GM21447 (cell line): ENCODE data around the gene MSH4.
"Not testable (repeated sequence)": the region's sequence is repeated elsewhere in the genome, so short reads cannot be mapped to it uniquely, and the experiment has no call there.

Experiments used
- ATAC-seq: cut with Tn5 transposase; IDR thresholded peaks from one replicate; pipeline ENCODE4 v1.9.1; 2021; ENCODE audit not compliant: unreplicated experiment

MSH4 gene

GRCh38 chr1:75795703-75796193, 934 bp upstream of the MSH4 start:
- ATAC-seq, result no peak

DNA sequence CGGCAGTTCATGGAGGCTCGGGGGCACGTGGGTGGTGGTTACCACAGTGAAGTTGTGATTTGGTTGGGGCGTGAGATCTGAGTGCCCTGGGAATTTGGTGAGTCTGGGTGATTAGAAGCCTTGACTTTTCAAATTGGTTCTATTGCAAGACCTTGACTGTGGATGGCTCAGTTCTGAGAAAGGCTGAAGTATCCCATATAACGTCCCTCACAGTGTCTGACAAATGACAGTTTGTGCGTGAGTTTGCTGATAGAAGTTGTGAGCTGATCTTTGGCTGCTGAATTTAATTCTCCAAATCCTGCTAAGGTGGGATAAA, 549 bp downstream of the MSH4 start:
- ATAC-seq, result no peak

DNA sequence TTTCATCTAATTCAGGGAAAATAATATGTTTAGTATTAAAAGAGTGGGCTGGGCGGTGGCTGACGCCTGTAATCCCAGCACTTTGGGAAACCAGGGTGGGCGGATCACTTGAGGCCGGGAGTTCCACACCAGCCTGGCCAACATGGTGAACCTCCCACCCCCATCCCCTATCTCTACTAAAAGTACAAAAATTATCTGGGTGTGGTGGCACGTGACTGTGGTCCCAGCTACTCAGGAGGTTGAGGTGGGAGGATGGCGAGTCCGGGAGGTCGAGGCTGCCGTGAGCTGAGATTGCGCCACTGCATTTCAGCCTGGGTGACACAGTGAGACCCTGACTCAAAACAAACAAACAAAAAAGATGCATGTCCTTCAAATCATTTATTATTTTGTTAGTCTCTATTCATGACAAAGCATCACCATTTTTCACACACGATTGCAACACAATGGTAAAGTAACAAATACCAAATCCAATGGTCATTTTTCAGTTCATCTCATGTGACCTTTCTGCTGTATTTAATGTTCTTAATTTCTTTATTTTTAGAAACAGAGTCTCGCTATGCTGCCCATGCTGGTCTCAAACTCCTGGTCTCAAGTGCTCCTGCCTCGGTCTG, 1.0 kb downstream of the MSH4 start:
- ATAC-seq, result no peak

DNA sequence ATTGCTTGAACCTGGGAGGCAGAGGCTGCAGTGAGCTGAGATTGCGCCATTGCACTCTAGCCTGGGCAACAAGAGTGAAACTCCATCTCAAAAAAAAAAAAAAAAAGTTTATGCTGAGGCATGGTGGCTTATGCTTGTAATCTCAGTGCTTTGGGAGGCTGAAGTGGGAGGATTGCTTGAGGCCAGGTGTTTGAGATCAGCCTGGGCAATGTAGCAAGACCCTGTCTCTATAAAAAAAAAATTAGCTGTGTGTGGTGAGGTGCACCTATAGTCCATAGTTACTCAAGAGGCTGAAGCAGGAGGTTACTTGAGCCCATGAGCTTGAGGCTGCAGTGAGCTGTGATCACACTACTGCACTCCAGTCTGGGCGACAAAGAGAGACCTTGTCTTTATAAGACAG, 4.8 kb downstream of the MSH4 start:
- ATAC-seq, result not testable (repeated sequence)

DNA sequence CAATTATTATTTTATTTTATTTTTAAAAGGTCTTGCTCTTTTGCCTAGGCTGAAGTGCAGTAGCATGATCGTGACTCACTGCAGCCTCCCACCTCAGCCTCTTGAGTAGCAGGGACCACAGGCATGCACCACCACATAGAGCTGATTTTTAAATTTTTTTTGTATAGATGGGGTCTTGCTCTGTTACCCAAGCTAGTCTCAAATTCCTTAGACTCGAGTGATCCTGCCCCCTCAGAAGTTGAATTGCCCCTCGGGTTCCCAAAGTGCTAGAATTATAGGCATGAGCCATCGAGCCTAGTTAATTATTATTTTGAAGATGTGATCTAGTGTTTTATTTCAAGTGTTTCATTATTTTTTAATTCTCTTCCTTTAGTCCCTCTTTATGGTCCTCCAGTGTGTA, 12.2 kb downstream of the MSH4 start:
- no peak for ATAC-seq

- not testable (repeated sequence) for ATAC-seq
These were observed 13.4 kb downstream of the MSH4 start for GRCh38 chr1:75810113-75810512.

GRCh38 chr1:75811211-75811981, 14.7 kb downstream of the MSH4 start:
- no peak for ATAC-seq

GRCh38 chr1:75812065-75812464, 15.4 kb downstream of the MSH4 start:
- ATAC-seq, result no peak

- not testable (repeated sequence) for ATAC-seq
These were observed 26.9 kb downstream of the MSH4 start for GRCh38 chr1:75823596-75823995.

DNA sequence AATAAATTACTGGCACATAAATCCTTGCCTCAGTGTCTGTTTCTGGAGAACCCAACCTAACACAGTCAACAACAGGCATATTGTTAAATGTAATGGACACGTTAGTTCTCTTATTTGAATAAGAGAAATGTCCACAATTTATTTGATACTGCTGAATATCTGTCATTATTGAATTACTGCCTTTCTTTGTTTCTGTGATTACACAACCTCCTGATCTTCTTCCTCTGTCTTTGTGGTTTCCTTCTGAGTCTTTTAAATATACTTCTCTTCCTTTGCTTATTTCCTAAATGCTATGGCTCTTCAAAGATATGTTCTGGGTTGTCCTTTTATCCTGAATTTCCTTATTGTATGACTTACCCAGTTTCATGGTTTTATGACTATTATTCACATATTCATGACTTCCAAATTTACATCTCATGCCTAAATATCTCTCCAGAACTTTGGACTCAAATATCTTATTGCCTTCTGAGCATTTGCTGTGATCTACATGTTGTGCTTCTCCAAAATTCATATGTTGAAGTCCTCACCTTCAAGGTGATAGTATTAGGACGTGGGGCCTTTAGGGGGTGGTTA, 39.9 kb downstream of the MSH4 start:
- ATAC-seq, result no peak

DNA sequence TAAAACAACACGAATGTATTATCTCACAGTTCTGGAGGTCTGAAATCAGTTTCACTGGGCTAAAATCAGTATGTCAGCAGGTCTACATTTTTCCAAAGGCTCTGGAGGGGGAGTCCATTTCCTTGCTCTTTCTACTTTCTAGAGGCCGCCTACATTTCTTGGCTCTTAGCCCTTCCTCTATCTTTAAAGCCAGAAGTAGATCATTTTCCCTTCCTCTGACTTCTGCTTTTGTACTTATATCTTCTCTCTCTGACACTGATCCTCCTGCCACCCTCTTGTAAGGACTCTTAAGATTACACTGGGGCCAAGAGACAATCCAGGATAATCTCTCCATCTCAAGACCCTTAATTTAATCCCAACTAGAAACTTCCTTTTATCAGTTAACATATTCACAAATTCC, 41.4 kb downstream of the MSH4 start:
- ATAC-seq, result no peak

GRCh38 chr1:75841421-75841820, 44.7 kb downstream of the MSH4 start:
- ATAC-seq, result no peak

- ATAC-seq, result no peak
These were observed 48.9 kb downstream of the MSH4 start for GRCh38 chr1:75845576-75845975.

- ATAC-seq, result no peak
These were observed 58.3 kb downstream of the MSH4 start for GRCh38 chr1:75855010-75855409.

DNA sequence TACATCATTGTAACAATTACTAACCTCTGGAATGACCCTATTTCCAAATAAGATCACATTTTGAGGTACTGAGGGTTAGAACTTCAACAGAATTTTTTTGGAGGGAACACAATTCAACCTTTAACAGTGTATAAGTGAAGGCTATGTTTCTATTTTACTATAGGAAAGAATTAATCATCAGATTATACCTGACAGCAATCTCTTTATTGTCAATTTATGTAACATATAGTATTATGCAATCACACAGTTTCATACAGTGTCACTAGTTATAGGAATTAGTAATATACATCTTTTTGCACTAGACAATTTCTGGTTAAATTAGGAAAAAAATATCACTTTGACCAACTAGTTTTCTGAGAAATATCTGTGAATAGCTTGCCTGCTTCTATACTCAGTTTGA, 59.1 kb downstream of the MSH4 start:
- no peak for ATAC-seq

- no peak for ATAC-seq
These were observed 65.1 kb downstream of the MSH4 start for GRCh38 chr1:75861831-75862230.

DNA sequence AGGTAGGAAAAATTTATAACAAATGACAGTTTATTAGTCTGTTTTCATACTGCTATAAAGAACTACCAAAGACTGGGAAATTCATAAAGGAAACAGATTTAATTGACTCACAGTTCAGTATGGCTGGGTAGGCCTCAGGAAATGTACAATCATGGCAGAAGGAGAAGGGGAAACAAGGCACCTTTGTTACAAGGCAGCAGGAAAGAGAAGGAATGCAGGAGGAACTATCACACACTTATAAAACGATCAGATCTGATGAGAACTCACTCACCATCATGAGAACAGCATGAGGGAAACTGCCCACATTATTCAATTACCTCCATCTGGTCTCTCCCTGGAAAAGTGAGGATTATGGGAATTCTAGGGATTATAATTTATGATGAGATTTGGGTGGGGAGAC, 74.3 kb downstream of the MSH4 start:
- no peak for ATAC-seq

DNA sequence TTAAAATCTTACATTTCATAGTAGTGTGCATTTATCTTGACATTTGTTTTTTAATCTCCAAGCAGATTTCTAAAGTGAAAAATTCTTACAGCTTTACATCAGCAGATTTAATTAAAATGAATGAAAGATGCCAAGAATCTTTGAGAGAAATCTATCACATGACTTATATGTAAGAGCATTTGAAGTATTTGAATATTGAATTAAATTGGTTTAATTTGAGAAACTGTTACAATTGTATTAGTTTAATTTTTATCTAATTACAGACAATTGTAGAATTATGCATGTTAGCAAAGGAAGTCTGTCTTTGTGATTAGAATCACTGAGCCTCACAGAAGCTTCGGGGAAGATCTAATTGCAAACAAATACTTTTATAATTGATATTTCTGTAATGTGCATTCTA, 83.3 kb downstream of the MSH4 start:
- ATAC-seq, result no peak

GRCh38 chr1:75884437-75884836, 87.8 kb downstream of the MSH4 start:
- no peak for ATAC-seq

GRCh38 chr1:75901371-75901770, 104.7 kb downstream of the MSH4 start:
- no peak for ATAC-seq

DNA sequence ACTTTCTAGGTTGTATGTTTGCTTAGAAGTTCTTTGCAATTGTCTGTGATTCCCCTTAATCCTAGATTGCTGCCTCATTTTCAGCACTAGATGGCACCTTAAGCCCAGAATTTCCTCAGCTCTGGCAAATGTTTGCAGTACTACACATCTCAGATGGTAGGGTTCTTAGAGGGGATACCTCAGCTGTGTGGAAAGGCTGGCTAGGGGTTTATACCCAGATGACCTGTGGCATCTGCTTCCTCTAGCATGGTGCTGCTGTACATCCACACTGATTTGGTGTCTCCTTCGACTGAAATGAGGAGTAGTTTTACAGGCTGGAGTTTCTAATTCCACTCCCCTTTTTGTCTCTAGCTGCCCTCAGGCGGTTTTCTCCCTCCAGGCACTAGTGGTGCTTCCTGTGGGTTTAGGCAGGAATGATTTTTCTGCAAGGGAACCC, 112.1 kb downstream of the MSH4 start:
- ATAC-seq, result no peak

- ATAC-seq, result no peak
These were observed 120.2 kb downstream of the MSH4 start for GRCh38 chr1:75916834-75917233.
